Left renal pelvis (tissue), 4 donors: ENCODE data around the gene NEURL1. TPM values are rescaled to one million over a fixed set of nuclear protein-coding genes. Genes with fewer than 3 reads are reported as not detected.
"Not testable (repeated sequence)": the region's sequence is repeated elsewhere in the genome, so short reads cannot be mapped to it uniquely, and the experiment has no call there.

Source experiments
- DNase-seq, 4 donors: peaks; one replicate each; pipeline ENCODE4 v3.0.0-alpha.2; 2013; ENCODE audit warnings: low read depth in 4 of 4, low spot score in 3 of 4
- polyA plus RNA-seq, 4 donors: library from polyadenylated mRNA; unstranded; fragments of 120-200 nt; gene quantifications; one replicate each; pipeline ENCODE4 v1.2.1, GENCODE V29; 2013; ENCODE audit not compliant: insufficient read length in 4 of 4

NEURL1 gene
- polyA plus RNA-seq, 4 donors: 0.83 to 3.3 (median 0.92) TPM

- no peak for DNase-seq
Observed at GRCh38 chr10:103618575-103619423, 125.3 kb downstream of the NEURL1 start.

DNA sequence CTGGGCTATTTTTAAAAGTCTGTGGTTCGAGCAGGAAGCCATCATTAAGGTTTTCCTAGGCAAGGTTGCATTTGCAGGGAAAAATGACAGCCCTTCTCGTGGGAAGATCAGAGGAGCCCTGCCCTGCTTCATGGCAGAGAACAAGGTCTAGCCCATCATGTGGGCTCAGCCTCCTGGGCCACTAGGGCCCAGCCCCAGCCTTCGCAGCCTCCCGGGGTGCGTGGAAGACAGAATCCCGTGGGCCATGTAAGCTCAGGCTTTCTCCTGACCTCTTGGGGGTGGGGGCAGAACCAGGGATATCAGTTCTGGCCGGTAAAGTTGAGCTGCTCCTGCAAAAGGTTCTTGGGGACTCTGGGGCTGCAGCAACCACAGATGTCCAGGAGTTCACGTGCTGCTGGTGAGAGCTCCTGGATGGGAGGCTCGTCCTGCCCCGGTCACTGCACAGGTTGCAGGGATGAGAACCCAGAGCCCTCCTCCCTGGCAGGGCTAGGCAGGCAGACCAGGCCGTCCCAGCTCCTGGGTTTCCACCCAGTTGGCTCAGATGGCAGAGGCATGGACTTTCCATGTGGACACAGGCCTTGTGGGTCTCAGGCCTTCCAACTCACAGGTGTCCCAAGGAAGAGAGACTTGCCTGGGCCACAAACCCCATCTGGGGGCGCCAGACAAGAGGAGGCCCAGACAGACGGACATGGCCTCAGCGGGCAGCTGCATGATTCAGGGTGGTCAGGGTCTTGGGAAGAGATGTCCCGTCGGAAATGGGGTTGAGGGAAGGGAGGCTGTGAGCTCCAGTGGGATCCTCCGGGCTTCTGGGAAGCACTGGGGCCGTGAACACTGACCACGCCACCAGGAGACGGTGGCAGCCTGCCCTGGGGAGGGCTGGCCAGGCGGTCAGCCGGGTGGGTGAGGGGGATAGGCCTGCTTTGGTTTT, 126.2 kb downstream of the NEURL1 start:
- DNase-seq: no peak

GRCh38 chr10:103620352-103620740, 126.8 kb downstream of the NEURL1 start:
- no peak for DNase-seq

- DNase-seq: no peak
Observed at GRCh38 chr10:103620891-103621782, 127.6 kb downstream of the NEURL1 start.

DNA sequence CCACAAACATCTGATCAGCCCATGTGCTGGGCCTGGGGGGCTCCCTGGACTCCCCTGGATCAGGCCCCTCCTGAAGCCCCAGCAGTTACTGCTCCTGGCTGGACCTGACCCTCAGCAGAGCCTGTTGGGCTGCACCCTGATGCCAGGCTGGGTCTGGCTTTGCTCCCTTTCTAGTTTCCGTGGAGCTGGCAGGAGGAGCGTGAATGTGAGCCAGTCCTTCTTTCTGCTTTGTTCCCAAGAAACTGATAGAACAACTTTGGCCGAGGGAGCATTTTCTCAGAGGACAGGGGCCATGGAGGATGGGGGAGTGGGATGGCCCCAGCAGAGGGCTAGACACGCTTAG, 128.2 kb downstream of the NEURL1 start:
- DNase-seq: no peak

DNA sequence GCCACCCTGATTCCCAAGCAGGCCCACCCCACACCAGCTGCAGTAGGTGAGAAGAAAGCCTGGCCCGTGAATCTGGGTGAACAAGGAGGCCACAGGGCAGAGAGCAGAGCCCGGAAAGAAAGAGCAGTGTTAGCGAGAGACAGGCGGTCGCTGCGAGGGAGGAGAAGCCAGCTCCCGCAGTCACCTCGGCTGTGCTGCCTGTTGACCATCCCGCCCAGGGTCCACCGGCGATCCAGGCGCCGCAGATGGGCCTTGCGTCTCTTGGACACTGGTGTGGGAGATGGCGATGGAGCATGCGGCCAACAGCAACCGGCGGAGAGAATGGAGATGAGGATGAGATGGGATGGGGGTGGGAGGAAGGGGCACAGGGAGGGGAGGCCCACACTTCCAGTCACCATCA, 128.8 kb downstream of the NEURL1 start:
- no peak for DNase-seq

DNA sequence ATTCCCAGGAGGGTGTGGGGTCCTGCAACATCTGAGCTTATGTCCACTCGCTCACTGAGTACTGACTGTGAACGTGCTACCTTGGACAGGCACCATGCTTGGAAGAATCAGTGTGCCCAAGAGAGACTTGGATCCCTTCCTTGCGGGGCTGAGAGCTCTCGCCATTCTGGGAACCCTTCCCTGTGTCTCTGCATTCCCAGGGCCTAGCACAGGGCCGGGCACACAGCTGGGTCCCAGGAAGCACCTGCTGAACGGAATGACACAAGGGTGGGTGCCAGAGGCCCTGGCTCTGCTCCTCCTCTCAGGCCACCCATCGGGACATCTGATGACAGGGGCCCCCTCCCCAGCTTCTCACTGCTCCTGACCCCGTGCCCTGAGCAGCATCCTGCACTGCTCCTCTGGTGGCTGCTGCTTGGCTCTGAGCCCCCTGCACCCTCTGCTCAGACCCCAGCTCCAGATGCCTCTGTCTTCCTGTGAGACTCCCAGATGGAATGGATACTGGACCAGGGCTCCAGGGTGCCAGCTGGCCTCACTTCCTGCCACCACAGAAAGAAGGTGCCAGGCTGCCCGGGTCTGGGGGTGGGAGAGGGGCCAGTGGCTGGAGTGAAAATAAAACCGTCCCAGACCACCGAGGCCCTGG, 129.6 kb downstream of the NEURL1 start:
- DNase-seq: no peak

DNA sequence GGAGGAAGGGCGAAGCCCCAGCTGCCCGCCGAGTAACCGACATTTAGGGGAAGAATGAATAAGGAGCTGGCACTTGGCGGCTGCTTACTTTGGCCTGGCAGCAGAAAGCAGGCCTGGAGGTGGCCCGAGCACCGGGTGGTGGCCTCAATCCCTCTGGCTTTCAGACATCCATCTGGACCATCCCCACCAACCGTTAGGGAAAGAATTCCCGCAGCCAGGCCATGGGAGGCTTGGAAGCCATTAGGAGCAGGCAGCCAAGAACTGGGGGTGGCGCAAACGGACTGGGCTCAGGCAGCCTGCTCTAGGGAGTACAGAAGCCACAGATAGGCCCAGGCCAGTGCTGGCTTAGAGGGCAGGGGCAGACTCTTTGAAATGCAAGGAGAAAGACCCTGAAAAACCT, 132.7 kb downstream of the NEURL1 start:
- DNase-seq: no peak

DNA sequence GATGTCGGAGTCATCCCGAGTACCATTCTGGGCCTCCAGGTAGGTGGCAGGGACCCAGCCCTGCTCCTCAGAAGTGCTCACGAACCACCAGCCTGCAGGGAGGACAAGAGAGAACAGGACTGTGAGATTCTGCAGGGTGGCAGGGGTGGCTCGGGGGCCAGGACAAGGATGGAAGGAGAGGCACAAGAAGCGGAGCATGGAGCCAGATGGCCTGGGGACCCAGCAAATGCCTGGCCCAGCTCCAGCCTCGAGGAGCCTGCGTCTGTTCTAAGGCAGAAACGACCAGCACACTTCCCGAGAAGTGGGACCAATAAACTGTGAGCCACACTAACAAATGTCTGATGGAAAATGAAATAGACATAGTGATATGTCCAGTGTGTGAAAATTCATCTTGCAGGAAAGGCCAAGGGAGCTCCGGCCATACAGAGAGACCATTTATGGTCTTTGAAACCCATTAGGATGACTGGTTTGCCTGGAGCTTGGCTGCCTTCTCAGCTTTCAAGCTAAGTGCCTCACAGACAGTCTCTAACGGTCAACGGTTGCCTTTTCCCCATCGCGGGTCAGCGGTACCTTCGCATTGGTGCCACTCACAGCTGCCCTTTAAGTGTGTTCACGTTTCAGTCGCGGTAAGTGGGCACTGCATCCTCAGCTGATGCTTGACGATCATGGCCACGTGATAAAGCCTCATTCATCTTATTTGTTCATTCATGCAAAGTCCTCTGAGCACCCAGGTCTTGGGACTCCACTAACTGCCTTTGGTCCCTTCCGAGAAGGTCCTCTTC, 133.8 kb downstream of the NEURL1 start:
- DNase-seq: no peak

DNA sequence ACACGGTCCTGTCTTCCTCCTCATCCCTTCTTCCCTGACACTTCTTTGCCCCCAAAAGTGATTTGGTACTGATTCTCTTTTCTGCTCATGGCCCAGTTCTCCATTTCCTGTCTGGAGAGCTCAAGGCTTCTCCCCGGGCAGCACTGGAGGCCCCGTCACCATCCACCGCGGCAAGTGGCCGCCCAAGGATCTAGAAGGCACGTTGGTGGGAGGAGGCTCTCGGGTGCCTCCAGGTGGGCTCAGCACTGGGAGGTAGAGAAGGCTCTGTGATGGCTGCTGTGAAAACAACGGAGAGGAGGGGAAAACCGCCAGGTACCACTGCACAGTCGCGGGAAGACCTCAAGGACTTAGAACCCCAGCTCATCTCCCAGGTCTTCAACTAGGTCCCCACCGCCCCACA, 134.4 kb downstream of the NEURL1 start:
- no peak for DNase-seq

- DNase-seq: no peak
Observed at GRCh38 chr10:103629581-103629980, 136.1 kb downstream of the NEURL1 start.

- DNase-seq: no peak
Observed at GRCh38 chr10:103630156-103630555, 136.7 kb downstream of the NEURL1 start.

DNA sequence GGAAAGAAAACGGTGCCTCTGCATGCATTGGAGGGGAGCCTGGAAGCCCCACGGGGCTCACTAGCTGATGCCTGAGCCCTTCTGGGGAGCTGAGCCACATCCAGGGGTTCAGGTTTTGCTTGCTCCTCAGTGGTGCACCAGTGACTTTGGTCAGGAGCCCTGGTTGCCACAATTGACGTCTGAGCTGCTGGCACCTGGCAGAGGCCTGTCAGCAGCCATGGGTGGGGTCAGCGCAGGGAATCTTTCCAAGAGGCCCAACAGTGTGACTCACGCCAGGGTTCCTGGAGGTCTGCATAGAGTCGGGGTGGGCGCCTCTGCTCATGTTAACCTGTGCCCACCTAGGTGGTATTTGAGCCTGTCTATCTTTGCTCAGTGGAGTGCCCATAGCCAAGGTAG, 138.7 kb downstream of the NEURL1 start:
- DNase-seq: no peak

DNA sequence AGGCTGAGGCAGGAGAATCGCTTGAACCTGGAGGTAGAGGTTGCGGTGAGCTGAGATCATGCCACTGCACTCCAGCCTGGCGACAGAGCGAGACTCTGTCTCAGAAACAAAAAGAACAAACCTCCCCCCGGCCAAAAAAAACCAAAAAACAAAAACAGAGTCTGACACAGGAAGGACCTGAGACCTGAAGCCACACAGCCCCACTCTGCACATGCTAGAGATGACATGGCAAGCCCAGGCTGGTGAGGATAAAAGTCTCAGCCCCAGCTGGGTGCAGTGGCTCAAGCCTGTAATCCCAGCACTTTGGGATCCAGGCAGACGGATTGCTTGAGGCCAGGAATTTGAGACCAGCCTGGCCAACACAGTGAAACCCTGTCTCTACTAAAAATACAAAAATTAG, 139.4 kb downstream of the NEURL1 start:
- not testable (repeated sequence) for DNase-seq

DNA sequence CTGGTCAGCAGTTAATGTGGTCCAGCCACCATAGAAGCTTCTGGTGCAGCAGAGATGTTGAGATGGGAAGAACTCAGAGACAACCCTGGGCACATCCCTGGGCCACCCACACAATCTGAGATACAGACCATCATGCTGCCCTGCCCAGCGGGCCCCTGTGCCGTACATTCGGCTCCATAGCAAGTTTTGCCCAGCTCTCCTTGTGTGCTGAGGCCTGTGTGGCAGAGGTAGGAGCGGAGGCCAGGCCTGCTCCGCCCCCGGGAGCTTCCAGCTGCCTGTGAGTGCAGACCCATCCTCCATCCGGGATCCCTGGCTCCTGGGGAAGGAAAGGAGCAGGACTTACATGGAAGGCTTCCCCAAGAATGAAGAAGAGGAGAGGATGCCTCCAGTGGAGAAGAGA, 140.3 kb downstream of the NEURL1 start:
- no peak for DNase-seq

DNA sequence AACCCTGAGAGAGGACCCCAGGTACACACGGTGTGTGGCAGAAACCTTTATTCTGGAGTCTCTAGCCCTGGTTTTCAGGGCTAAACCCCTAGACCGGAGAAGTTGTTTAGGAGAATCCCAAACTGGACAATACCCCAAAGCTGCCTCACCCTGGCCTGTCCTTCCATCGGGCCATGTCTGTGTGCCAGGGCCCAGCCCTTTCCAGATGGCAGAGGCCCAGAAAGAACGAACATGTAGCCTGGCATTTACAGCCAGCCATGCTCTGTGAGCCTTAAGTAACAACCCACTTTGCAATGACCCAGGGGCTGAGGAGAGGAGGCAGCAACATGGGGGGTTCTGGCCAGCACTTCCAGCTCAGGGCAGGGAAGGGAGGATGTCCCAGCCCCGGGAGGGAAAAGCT, 142.1 kb downstream of the NEURL1 start:
- DNase-seq: no peak

- no peak for DNase-seq
Observed at GRCh38 chr10:103636492-103636891, 143.0 kb downstream of the NEURL1 start.

DNA sequence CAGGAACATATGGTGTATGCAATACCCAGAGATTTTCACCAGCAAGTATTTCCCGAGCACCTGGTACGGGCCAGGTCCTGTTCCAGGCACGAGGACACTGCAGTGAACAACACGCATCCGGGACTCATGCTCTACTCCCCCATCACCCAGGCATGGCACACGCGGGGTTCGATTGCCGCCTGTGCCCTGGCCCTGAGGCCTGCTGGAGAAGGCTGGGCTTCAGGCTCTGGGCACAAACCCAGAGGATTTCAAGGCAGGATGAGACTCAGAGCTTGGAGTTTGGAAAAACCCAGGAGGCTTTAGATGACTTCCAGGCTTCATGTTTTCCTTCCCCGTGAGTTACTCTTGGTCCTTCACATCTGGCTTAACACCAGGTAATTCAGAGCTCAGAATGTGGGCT, 143.5 kb downstream of the NEURL1 start:
- DNase-seq: no peak

GRCh38 chr10:103637927-103638557, 144.5 kb downstream of the NEURL1 start:
- no peak for DNase-seq
